ENCODE results near the gene REM2.

The REM2 gene, protein sequence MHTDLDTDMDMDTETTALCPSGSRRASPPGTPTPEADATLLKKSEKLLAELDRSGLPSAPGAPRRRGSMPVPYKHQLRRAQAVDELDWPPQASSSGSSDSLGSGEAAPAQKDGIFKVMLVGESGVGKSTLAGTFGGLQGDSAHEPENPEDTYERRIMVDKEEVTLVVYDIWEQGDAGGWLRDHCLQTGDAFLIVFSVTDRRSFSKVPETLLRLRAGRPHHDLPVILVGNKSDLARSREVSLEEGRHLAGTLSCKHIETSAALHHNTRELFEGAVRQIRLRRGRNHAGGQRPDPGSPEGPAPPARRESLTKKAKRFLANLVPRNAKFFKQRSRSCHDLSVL

DNA sequence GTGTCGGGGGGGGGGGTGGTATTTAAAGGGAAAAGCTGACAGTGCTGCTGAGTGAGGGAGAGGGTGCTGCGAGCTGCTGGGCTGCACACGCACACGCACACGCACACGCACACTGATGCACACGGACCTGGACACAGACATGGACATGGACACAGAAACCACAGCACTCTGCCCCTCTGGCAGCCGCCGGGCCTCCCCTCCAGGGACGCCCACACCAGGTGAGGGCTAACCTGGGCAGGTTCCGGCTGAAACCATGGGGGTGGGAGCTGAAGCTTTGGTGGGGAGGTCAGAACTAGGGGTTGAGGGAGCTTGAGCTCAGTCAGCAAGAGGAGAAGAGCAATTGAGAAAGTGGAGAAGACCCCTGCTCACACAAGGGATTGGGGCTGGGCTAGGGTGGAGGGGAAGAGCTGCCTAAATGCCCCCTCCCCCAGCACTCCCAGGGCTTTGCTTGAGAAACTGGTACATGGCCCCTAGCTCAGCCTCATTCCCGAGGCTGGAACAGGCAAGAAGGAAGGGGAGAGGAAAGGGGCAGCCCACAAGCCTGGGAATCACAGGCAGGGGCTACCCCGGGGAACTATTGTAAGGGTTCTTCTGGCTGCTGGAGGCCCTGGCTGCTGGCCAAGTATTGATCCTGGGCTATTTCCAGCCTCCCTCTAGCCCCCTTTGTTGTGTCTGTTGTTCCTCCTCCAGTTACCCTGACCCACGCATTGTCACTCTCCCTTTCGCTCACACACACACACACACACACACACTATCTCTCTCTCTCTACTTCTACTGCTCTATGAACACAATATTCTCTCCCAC lies at the start of gene REM2:
TSS of gene REM2 (plus strand) at position 50 of the 804 bp plus-strand sequence. CDS start at position 116, 66 bp downstream.
- DNase-seq (ENCODE audit: low spot score): peak; percentile 45

DNA sequence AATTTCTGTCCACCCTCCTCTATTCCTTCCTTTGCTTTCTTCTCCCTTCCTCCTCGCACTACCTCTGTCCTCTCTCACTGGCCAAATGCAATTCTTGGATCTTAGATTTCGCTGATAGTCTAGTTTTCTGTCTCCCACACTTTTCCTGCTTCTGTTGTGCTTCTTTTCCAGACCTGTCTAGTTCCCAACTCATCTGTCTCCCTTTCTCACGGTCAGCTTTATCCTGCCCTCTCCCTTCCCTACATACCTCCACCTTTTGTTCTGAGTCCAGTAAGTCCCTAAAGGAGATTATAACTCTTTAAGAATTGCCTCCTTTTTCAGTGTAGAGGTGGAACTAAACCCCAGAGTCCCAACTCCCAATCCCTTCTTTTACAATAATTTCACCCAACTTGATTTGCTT lies 47.5 kb upstream of the REM2 start:
- no peak for DNase-seq (ENCODE audit: low spot score)

DNA sequence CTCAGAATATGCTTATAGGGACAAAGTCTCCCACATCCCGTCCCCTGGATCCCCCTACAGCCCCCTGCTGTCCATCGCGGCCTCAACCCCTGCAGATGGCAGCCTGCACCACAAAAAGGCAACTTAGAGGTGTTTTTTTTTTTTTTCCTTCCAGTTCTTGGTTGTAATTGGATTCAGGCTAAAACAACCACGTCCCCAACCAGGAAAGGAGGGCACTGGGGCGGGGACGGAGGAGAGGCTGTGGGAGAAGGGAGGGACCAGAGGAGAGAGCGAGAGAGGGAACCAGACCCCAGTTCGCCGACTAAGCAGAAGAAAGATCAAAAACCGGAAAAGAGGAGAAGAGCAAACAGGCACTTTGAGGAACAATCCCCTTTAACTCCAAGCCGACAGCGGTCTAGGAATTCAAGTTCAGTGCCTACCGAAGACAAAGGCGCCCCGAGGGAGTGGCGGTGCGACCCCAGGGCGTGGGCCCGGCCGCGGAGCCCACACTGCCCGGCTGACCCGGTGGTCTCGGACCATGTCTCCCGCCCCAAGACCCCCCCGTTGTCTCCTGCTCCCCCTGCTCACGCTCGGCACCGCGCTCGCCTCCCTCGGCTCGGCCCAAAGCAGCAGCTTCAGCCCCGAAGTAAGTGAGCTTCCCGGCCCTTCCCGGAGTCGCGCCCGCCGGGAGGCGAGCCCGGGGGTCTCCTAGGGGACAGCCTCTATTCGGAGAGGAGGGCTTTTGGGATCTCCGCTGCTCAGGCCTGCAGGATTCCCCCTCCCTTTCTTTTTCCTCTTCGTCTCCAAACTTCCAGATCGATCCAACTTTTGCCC lies 46.5 kb upstream of the REM2 start, which contains the start of gene MMP14:
TSS of gene MMP14 (plus strand) at position 285 of the 813 bp plus-strand sequence. CDS start at position 518, 233 bp downstream.
- DNase-seq (ENCODE audit: low spot score): peak; percentile 82

DNA sequence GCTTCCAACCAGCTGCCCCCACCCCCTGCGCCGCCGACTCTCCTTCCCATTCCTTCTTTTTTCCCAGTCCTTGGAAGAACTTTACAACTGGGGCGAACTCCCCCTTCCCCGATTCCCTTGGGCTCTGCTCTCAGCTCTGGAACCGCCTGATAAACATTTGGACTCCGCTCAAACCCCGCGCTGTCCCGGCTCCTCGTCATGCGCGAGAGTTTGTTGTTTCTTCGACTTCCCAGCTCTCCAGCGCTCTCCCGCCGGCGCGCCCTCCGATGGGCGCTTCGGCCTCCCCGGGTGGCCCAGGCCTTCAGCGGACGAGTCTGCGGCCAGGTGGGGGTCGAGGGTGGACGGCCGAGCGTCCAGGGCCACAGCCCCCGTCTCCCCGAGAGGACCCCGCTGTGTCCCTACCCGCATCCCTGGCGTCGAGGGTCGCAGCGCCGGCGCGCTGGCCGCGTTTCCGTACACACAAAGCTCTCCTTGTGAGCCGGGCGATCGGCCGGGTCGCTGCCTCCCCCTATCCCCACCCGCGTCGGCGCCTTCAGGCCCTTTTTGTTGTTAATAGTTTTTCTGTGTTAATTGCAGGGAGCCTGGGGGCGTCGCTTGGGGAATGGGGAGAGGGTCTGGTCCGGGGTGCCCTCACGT lies 45.8 kb upstream of the REM2 start:
- DNase-seq (ENCODE audit: low spot score): no peak

DNA sequence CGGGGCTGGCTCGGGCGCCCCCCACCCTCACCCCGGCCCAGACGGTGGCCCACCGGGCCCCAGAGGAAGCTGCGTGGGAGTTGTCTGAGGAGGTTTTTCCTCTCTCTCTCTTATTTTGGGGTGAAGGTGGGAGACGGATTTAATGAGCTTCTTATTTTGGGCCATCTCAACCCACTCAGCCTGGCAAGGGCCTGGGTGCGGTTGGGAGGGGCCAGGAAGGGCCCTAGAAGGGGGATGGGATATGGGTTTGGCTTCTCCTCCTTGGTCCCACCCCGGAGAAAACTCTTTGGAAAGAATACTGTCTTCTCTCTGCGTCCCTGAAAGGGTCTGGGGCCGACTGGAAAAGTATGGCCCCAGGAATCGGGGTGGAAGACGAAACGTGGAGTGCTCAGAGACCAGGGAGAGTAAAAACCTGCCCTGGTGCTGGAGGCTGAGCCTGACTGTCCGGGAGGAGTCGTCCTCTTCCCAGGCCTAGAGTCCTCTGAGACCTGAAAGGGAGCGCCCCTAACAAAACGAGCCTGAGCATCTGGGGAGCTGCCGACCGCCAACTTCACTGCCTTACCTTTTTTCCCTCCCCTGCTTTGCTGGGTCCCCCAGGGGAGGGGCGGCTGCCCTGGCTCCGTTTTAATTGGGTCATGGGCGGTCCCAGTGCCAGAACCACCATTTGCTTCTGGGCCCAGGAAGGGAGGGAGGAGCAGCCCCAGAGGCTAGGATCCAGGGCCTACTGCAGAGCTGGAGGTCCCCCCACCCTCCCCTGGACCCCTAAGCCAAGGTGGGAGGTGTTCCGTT lies 45.1 kb upstream of the REM2 start:
- DNase-seq (ENCODE audit: low spot score): no peak

DNA sequence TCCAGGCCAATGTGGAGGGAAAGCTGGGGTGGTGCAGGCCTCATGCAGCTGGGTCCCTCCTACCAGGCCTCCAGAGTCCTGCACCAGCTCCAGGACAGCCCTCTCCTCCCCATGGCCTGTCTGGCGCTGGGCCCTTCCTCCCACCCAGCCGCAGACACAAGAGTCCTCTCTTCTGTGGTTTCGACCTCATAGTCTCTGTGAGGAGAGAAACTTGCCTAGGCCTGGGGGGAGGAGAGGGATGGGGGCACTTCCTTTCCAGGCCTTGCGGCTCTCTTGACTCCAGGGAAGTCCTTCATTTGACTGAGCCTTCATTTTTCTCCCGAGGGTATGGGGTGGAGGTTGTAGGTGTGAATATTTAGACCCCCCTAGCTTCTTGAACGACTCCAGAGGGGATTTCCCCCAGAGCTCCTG lies 44.4 kb upstream of the REM2 start:
- DNase-seq (ENCODE audit: low spot score): no peak

DNA sequence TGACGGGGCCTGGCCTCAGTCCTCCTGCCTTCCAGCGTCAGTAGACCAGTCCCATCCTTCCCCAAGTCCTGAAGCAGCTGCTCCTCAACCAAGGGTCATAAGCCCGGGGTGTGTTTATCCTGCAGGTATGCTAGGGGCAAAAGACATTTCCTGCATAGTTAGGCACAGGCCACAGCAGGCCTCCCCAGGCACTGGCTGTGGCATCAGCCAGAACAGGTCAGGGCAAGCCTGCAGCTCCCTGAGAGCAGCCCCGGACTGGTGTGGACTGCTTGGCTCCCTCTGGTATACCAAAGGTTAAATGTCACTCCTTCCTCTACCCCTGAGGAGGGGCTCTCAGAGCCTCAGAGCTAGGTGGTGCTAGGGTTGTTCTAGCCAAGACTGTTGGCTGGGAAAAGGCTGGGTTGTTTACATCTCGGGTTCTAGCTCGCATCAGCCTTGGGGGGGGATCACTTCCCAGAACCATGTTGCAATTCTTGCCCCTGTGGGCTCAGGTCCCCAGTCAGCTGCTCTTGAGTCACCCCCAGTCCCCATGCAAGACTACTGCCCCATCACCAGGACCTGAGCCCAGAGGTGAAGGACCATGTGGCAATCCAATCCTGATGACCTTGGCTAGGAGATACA lies 43.8 kb upstream of the REM2 start:
- no peak for DNase-seq (ENCODE audit: low spot score)

DNA sequence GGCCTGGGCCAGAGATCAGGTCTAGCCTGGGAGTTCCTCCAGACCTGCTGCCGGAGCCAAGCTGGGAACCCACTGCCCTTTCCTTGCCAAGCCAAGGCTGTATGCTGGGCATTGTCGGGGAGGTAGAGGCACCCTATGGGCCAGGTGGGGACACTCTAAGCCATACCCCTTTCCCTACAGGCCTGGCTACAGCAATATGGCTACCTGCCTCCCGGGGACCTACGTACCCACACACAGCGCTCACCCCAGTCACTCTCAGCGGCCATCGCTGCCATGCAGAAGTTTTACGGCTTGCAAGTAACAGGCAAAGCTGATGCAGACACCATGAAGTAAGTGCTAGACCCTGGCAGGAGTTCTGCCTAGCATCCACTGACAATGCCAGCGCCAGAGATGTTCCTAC lies 41.7 kb upstream of the REM2 start:
- DNase-seq (ENCODE audit: low spot score): no peak

DNA sequence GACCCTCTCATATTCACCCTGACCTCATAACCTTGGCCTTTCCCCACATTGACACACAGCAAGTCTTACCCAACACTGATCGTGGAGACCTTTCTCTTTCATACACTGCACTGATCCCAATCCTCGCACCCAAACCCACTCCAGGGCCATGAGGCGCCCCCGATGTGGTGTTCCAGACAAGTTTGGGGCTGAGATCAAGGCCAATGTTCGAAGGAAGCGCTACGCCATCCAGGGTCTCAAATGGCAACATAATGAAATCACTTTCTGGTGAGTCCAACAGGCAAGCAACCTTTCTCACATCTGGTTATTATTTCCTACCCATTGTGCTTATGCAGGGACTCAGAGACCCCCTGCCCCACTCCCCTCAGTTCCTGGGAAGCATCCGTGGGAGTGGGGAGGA lies 41.3 kb upstream of the REM2 start:
- DNase-seq (ENCODE audit: low spot score): no peak

DNA sequence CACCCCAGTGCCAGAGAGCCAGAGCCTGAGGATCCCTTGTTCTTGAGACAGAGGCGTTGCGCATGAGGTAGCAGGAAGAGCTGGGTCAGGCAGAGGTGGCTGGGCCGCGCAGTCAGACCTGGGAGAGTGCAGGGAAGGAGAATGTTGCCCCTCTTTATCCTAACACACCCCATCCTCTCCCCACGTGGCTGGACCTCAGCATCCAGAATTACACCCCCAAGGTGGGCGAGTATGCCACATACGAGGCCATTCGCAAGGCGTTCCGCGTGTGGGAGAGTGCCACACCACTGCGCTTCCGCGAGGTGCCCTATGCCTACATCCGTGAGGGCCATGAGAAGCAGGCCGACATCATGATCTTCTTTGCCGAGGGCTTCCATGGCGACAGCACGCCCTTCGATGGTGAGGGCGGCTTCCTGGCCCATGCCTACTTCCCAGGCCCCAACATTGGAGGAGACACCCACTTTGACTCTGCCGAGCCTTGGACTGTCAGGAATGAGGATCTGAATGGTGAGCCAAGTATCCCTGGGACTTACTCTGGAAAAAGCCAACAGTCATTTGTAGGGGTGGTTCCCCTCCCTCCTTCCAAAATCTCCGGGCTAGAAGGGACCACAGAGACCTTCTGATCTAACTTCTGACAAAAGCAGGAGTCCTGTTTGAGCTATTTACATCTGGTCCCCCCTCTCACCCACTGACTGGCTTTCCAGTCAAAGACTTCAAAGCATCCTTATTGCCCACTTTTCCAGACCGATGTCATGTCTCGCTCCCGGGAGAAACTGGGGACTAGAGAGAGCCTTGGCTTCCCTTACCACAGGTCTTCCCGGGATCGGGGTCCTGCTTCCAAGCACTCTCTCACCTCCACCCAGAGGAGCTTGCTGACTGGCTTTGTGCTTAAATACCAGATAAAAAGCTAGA lies 40.6 kb upstream of the REM2 start:
- DNase-seq (ENCODE audit: low spot score): no peak

DNA sequence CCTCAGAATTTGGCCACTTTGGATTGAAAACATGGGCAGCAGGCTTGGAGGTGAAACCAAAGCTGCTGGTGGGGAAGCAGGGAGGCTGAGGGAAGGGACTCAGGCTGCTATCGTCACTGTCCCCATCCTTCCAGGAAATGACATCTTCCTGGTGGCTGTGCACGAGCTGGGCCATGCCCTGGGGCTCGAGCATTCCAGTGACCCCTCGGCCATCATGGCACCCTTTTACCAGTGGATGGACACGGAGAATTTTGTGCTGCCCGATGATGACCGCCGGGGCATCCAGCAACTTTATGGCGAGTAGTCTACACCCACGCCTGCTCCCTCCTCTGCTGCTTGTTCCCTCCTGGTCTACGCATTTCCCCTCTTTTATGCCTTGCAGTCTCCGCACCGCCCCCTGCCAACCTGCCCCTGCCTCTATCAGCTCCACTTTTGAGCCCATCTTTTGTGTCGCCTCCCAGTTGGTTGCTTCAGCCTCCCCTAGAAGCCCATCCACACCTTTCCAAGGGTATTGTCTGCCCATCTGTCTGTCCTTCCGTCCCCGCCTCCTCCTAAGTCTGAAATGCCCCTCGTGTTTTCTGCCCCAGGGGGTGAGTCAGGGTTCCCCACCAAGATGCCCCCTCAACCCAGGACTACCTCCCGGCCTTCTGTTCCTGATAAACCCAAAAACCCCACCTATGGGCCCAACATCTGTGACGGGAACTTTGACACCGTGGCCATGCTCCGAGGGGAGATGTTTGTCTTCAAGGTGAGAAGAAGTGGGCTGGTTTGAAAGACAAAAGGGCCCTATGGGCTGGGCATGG lies 39.7 kb upstream of the REM2 start:
- DNase-seq (ENCODE audit: low spot score): no peak

DNA sequence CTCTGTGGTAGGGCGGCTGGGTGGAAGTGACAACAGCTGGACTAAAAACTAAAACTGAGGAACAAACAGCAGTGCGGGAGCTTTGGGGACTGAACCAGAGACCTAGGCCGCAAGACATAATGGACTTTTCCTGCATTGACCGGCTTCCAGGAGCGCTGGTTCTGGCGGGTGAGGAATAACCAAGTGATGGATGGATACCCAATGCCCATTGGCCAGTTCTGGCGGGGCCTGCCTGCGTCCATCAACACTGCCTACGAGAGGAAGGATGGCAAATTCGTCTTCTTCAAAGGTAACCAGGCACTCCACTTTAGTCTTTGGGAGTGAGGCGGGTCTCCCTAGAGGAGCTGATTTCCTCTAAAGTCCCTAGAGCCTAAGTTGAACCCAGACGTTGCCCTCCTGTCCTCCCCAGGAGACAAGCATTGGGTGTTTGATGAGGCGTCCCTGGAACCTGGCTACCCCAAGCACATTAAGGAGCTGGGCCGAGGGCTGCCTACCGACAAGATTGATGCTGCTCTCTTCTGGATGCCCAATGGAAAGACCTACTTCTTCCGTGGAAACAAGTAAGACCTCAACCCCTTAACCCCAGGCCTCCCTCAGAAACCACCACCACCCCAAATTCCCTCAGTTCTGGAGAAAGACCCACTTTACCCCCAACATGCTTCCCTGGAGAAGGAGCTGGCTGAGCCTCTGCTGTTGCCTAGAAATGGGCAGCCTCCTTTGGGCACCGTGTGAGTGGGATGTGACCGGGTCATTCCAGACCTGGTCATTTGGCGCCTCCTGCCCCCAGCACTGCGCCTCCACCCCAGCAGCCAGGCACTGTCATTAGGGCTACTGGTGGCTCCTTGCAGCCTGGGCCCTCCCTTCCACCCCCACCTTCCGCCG lies 38.6 kb upstream of the REM2 start:
- no peak for DNase-seq (ENCODE audit: low spot score)

DNA sequence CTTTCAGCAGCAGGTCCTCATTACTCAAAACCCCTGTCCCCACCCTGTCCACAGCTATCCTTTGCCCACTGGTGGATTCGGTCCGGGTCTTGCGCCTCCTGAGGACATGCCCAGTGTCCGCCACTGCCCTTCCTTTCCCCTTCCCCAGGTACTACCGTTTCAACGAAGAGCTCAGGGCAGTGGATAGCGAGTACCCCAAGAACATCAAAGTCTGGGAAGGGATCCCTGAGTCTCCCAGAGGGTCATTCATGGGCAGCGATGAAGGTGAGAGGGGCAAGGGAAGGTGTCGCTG lies 38.0 kb upstream of the REM2 start:
- no peak for DNase-seq (ENCODE audit: low spot score)

DNA sequence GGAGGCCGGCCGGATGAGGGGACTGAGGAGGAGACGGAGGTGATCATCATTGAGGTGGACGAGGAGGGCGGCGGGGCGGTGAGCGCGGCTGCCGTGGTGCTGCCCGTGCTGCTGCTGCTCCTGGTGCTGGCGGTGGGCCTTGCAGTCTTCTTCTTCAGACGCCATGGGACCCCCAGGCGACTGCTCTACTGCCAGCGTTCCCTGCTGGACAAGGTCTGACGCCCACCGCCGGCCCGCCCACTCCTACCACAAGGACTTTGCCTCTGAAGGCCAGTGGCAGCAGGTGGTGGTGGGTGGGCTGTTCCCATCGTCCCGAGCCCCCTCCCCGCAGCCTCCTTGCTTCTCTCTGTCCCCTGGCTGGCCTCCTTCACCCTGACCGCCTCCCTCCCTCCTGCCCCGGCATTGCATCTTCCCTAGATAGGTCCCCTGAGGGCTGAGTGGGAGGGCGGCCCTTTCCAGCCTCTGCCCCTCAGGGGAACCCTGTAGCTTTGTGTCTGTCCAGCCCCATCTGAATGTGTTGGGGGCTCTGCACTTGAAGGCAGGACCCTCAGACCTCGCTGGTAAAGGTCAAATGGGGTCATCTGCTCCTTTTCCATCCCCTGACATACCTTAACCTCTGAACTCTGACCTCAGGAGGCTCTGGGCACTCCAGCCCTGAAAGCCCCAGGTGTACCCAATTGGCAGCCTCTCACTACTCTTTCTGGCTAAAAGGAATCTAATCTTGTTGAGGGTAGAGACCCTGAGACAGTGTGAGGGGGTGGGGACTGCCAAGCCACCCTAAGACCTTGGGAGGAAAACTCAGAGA lies 37.0 kb upstream of the REM2 start:
- no peak for DNase-seq (ENCODE audit: low spot score)

DNA sequence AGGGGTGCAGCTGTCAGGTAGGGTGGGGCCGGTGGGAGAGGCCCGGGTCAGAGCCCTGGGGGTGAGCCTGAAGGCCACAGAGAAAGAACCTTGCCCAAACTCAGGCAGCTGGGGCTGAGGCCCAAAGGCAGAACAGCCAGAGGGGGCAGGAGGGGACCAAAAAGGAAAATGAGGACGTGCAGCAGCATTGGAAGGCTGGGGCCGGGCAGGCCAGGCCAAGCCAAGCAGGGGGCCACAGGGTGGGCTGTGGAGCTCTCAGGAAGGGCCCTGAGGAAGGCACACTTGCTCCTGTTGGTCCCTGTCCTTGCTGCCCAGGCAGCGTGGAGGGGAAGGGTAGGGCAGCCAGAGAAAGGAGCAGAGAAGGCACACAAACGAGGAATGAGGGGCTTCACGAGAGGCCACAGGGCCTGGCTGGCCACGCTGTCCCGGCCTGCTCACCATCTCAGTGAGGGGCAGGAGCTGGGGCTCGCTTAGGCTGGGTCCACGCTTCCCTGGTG lies 36.2 kb upstream of the REM2 start:
- DNase-seq (ENCODE audit: low spot score): no peak

DNA sequence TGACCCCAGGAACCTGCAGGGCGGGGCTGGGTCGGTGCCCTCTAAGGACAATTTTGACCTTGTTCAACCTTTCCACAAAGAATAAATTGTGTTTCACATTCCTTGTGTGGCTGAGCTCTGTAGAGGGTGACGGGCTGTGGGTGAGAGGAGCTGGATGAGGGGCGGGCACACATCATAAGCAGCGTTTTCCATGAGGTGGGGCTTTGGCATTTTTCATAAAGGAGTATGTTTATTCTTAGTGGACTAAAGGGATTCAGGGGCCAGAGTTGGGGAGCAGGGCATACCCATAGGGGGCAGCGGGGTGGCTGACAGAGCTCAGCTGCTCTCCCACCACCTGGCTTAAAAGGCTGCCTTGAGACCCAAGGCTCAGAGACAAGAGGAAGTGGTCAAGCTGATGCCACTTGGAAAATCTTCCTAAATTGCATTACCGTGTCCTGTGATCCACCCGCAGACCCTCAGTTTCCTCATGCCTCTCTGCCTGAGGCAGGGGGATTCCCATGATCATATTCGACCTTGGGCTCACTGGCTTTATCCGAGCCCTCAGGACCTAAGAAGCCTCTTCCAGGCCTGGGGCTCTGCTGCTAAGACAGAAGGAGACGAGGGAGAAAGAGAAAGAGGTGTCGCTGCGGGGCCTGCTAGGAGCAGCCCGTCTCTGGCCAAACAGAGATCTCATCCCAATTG lies 35.2 kb upstream of the REM2 start:
- peak; percentile 54 for DNase-seq (ENCODE audit: low spot score)
